NCI-H1930 (cell line): Measurements from ENCODE around the gene ERAL1.
"Not testable (repeated sequence)": the region's sequence is repeated elsewhere in the genome, so short reads cannot be mapped to it uniquely, and the experiment has no call there.

Experiments
- DNase-seq, 2 experiments: peaks; one replicate each; lab custom pipeline; 2025; lab: John Stamatoyannopoulos, UW

ERAL1 gene

DNA sequence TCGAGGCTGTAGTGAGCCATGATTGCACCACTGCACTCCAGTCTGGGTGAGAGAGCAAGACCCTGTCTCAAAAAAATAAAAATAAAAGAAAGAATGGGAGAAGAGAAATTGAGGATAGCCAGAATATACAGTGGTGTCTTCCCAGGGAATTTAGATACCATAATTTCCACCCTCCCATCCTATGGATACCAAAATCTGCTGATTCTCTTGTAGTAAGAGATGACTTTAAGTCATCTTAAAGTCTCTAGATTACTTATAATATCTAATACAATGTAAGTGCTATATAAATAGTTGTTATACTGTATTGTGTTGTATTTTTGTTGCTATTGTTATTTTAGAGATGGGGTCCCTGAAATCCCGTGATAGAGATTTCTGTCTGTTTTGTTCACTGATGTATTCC, 1.5 kb upstream of the ERAL1 start:
- DNase-seq = no peak

- no peak for DNase-seq
These were observed 492 bp downstream of the ERAL1 start for GRCh38 chr17:28855336-28855679.

GRCh38 chr17:28856028-28856574, 1.3 kb downstream of the ERAL1 start:
- no peak for DNase-seq

- DNase-seq = no peak
These were observed 3.3 kb downstream of the ERAL1 start for GRCh38 chr17:28857905-28858800.

- no peak for DNase-seq
These were observed 4.1 kb downstream of the ERAL1 start for GRCh38 chr17:28858801-28859355.

- DNase-seq = no peak
These were observed 5.6 kb downstream of the ERAL1 start for GRCh38 chr17:28860363-28860808.

DNA sequence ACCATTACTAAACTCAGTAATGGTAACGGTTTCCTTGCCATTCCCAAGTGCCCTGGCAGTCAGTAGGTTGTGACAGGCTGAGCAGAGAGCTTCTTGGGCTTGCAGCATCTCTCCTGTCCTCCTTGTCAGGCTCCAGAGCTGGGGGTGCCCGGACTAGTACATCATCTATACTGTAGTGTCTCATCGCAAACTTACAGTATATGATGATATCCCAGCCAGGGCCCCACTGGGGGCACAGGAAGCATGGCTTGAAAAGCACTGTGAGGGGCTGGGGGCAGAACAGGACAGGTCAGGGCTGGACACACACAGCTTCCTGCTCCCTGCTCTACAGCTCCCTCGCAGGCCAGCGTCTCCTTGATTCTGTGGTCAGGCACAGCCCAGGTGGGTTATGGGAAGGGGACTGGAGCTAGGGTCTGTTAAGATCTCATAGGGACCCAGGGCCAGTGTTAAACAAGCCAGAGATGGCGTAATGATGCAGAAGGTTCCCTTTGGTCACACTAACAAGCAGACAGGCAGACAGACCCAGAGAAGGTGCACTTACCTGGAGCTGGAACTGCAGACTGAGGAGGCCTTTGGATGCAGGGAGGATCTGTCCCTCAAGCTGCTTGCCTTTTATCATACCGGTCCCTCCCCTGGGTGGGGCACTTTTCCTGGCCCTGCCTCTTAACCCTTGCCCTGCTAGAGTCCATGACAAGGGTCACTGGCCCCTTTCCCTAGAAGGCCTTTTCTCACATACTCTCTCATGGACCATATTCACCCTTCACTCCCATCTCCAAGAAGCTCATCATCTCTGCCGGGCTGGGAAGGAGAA, 6.8 kb downstream of the ERAL1 start:
- no peak for DNase-seq

GRCh38 chr17:28862561-28862960, 7.7 kb downstream of the ERAL1 start:
- DNase-seq = no peak

DNA sequence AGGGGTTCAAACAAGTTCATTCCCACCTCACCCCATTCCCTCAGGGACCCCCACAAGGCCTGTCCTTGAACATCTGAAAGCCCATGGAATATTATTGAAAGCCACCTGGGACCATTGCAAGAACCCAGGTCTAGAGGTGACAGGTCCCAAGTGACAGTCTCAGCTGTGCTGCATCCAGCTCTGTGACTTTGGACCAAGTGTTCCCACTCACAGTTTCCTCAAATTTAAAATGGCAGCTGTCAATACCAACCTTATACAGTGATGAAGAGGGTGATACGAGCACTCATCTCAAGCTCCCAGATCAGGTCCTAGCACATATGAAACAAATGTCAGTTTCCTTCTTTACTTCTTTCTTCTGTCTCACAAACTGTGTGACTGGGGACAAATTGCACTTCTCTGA, 9.1 kb downstream of the ERAL1 start:
- no peak for DNase-seq

DNA sequence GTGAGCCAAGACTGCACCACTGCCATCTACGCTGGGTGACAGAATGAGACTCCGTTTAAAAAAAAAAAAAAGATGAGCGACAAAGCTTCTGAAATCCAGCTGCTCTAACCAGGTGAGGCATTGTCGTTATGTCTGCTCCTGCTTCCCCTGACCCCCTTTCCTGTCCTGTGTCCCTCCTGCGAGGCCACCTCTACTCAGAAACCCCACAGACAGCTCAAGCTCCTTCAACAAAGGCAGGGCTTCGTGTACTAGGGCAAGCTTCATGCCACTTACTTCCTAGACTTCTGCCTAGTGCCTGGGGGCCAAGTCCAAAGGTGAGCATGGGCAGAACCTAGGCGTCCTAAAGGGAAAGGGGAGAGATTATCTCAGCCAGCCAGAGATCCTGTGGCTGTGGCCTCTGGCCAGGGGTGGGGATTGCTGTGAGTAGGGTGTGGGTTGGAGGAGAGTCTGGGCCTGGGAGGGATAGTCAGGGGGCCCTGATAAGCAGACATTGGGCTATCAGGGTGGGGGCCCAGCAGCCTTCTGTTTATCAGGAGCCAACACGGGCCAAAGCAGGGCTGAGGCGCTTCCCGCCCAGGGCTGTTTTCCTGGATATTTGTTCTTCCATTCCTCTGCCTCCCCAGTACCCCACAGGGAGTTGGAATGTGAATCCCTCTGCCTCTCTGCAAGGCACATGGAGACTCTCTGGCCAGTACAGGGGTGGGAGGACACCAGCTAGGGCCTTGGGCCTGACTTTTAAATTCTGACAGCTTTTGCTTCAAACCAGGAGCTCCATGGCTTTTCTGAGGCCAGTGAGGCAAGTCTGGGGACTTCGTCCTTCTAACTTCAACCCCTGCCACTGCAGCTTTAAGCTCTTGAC, 10.4 kb downstream of the ERAL1 start:
- DNase-seq = no peak

- DNase-seq = no peak
These were observed 11.3 kb downstream of the ERAL1 start for GRCh38 chr17:28865946-28866752.

GRCh38 chr17:28867276-28867675, 12.5 kb downstream of the ERAL1 start:
- no peak for DNase-seq

DNA sequence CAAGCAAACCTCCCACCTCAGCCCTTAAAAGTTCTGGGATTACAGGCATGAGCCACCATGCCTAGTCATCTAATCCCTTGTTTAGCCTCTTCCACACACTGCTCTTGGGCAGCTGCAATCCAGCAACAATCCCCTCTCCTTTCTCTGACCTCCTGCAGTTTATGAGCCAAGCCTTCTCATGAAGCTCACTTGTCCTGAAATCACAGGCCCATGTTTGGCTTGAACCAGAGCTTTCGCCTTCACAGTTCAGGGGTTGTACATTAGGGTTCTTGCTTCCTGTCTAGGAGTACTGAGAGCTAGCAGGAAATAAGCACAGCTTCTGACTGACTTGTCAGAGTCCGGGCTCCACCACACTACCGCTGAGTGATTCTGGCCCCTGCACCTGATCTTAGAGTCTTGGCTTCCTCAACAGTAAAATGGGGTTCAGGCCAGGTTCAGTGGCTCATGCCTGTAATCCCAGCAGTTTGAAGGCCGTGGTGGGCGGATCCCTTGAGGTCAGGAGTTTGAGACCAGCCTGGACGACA, 16.3 kb downstream of the ERAL1 start:
- no peak for DNase-seq

- no peak for DNase-seq
These were observed 19.0 kb downstream of the ERAL1 start for GRCh38 chr17:28873839-28874238.

- no peak for DNase-seq
These were observed 19.9 kb downstream of the ERAL1 start for GRCh38 chr17:28874750-28875149.

DNA sequence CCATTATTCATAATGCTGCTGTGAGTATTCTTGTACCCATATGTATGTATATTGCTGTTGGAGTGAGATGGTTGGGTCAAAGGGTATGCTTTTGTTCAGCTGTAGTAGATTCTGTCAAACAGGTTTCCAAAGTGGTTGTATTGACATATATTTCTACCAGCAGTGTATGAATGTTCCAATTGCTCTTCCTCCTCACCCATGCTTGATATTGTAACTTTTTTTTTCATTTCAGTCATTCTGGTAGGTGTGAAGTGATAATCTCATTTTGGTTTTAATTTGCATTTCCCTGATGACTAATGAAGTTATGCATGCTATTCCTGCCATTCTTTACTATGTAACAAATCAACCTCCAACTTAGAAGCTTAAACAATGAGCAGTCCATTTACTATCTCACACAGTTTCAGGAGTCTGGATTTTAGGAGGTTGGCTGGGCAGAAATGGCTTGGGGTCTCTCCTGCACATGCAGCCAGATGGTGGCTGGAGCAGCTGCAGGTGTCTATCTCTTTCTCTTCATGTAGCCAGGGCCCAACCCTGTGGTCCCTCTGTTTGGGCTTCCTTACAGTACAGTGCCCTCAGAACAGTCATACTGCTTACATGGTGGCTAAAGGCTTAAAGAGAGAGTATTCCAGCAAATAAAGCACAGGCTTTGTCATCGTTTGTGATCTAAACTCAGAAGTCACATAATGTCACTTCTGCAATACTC, 21.2 kb downstream of the ERAL1 start:
- no peak for DNase-seq

DNA sequence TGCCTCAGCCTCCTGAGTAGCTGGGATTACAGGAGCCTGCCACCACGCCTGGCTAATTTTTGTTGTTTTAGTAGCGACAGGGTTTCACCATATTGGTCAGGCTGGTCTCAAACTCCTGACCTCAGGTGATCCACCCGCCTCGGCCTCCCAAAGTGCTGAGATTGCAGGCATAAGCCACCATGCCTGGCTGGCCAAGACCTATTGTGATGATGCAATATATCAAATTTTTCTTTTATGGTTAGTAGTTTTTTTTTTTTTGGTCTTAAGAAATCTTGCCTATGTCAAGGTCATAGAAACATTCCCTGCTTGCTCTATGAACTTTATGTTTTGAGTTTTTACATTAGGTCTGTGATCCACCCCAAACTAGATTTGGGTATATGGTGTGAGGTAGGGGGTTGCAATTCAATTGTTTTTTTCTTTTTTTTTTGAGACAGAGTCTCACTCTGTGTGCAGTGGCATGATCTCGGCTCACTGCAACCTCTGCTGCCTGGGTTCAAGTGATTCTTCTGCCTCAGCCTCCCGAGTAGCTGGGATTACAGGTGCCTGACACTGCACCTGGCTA, 22.4 kb downstream of the ERAL1 start:
- not testable (repeated sequence) for DNase-seq

- DNase-seq = no peak
These were observed 23.5 kb downstream of the ERAL1 start for GRCh38 chr17:28878158-28878910.

DNA sequence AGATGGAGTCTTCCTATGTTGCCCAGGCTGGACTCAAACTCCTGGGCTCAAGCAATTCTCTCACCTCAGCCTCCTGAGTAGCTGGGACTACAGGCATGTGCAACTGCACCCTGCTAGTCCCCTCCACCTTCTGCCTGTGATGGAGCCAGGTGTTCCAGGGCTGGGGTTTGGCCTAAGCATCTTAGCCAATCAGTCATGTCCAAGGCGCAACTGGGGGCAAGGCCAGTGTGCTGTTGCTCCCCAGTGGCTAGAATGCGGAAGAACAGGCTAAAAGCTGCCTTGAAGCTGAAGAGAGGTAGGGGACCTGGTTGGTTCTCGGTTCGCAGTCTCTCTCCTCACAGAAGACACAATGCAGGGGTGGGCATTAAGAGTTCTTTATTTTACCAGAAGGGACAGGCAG, 24.2 kb downstream of the ERAL1 start:
- no peak for DNase-seq
